ENCODE results near the gene LY6G5C. TPM values are rescaled to one million over a fixed set of nuclear protein-coding genes. Genes with fewer than 3 reads are reported as not detected.

The LY6G5C gene
- total RNA-seq, 4 donors from 2014 or later: 0.84 TPM; not detected in 3

- no peaks in the 10 kb centered on the region for H3K27me3 ChIP-seq
- H3K4me1 ChIP-seq: peaks cover 0 to 11% (median 0%) of the 10 kb centered on the region in 4 donors
- no peak for DNase-seq (ENCODE audit: low spot score in 2 of 2)
- TF ChIP-seq CTCF (IDR thresholded peaks at IDR 0.05) (no peak), POLR2A (IDR thresholded peaks at IDR 0.05) (no peak), EP300 (IDR thresholded peaks at IDR 0.05) (no peak)
- no peak overlapping the region for H3K27ac ChIP-seq
- 88 to 96% methylated on average over 9 of the region's 9 CpGs for WGBS, 2 donors
- H3K4me3 ChIP-seq: no peak overlapping the region
- H3K36me3 ChIP-seq: peaks cover 20 to 94% (median 52%) of the 10 kb centered on the region in 3 donors
- H3K9me3 ChIP-seq: no peaks in the 10 kb centered on the region
Measured at GRCh38 chr6:31645325-31645724, 35.5 kb downstream of the LY6G5C start.

- WGBS, 2 donors: 83 to 85% methylated on average over 16 to 17 of the region's 17 CpGs
- Histone ChIP-seq H3K27me3 (no peaks in the 10 kb centered on the region), H3K4me1 (no peaks in the 10 kb centered on the region), H3K9me3 (no peaks in the 10 kb centered on the region), H3K27ac (no peak overlapping the region), H3K36me3 (peaks cover 19 to 99% (median 54%) of the 10 kb centered on the region in 3 donors), H3K4me3 (no peak overlapping the region)
- DNase-seq (ENCODE audit: low spot score in 2 of 2): no peak
- TF ChIP-seq POLR2A (IDR thresholded peaks at IDR 0.05) (no peak), CTCF (IDR thresholded peaks at IDR 0.05) (no peak), EP300 (IDR thresholded peaks at IDR 0.05) (no peak)
Measured at GRCh38 chr6:31643818-31644454, 36.9 kb downstream of the LY6G5C start.

- no peaks in the 10 kb centered on the region for H3K9me3 ChIP-seq
- H3K4me1 ChIP-seq: no peaks in the 10 kb centered on the region
- H3K27me3 ChIP-seq: no peaks in the 10 kb centered on the region
- H3K36me3 ChIP-seq: peaks cover 13 to 99% (median 48%) of the 10 kb centered on the region in 3 donors
- DNase-seq (ENCODE audit: low spot score in 2 of 2): no peak
- no peak overlapping the region for H3K4me3 ChIP-seq
- TF ChIP-seq EP300 (IDR thresholded peaks at IDR 0.05): no peak
- no peak for TF ChIP-seq POLR2A (IDR thresholded peaks at IDR 0.05)
- TF ChIP-seq CTCF (IDR thresholded peaks at IDR 0.05): no peak
- H3K27ac ChIP-seq: no peak overlapping the region
- 85 to 88% methylated on average over 6 of the region's 6 CpGs for WGBS, 2 donors
Measured at GRCh38 chr6:31642798-31643570, 37.9 kb downstream of the LY6G5C start.

- TF ChIP-seq POLR2A (IDR thresholded peaks at IDR 0.05): no peak
- TF ChIP-seq CTCF (IDR thresholded peaks at IDR 0.05): no peak
- no peak for TF ChIP-seq EP300 (IDR thresholded peaks at IDR 0.05)
- Histone ChIP-seq H3K36me3 (peaks cover 10 to 99% (median 56%) of the 10 kb centered on the region in 3 donors), H3K4me3 (no peak overlapping the region), H3K27ac (no peak overlapping the region), H3K4me1 (no peaks in the 10 kb centered on the region), H3K9me3 (no peaks in the 10 kb centered on the region), H3K27me3 (no peaks in the 10 kb centered on the region)
- 88 to 93% methylated on average over 4 of the region's 4 CpGs for WGBS, 2 donors
- no peak for DNase-seq (ENCODE audit: low spot score in 2 of 2)
Measured at GRCh38 chr6:31641370-31641769, 39.5 kb downstream of the LY6G5C start.

- no peaks in the 10 kb centered on the region for H3K4me1 ChIP-seq
- DNase-seq (ENCODE audit: low spot score in 2 of 2): no peak
- 93 to 94% methylated on average over 6 of the region's 6 CpGs for WGBS, 2 donors
- no peak for TF ChIP-seq POLR2A (IDR thresholded peaks at IDR 0.05)
- TF ChIP-seq CTCF (IDR thresholded peaks at IDR 0.05): no peak
- no peak for TF ChIP-seq EP300 (IDR thresholded peaks at IDR 0.05)
- H3K27me3 ChIP-seq: no peaks in the 10 kb centered on the region
- no peaks in the 10 kb centered on the region for H3K9me3 ChIP-seq
- no peak overlapping the region for H3K27ac ChIP-seq
- peaks cover 10 to 99% (median 60%) of the 10 kb centered on the region in 3 donors for H3K36me3 ChIP-seq
- H3K4me3 ChIP-seq: no peak overlapping the region
Measured at GRCh38 chr6:31640612-31641011, 40.3 kb downstream of the LY6G5C start.

All from tibial nerve (tissue), 4 donors.